Right atrium auricular region (tissue), 2 donors: Measurements from ENCODE around the gene GSK3B. TPM values are rescaled to one million over a fixed set of nuclear protein-coding genes. Genes with fewer than 3 reads are reported as not detected.

ENCODE experiments used
- DNase-seq: peaks from one replicate; pipeline ENCODE4 v3.0.0-alpha.2; 2019; ENCODE audit warnings: low spot score
- H3K27ac ChIP-seq, 2 donors: fragments of 200-600 bp; sonication (generic); 1 replicate in 1 of 2; 2 replicates in 1 of 2; pipeline ENCODE4 v1.5.1; 2016 to 2019
- H3K27me3 ChIP-seq, 2 donors: fragments of 200-600 bp; sonication (generic); one replicate each; pipeline versions ENCODE4 v1.5.1 to v1.6.0; 2017 to 2019
- H3K36me3 ChIP-seq: fragments of 200-600 bp; sonication (generic); one replicate; pipeline ENCODE4 v1.5.1; 2016
- H3K4me1 ChIP-seq, 2 donors: fragments of 200-600 bp; sonication (generic); one replicate each; pipeline versions ENCODE4 v1.5.1 to v1.6.0; 2017 to 2019
- H3K4me3 ChIP-seq, 2 donors: fragments of 200-600 bp; sonication (generic); 1 replicate in 1 of 2; 2 replicates in 1 of 2; pipeline ENCODE4 v1.5.1; 2017 to 2019; ENCODE audit warnings: mild to moderate bottlenecking in 1 of 2, moderate library complexity in 1 of 2
- H3K9me3 ChIP-seq, 2 donors: fragments of 200-600 bp; sonication (generic); one replicate each; pipeline ENCODE4 v1.5.1; 2019
- total RNA-seq, 2 donors: library from RNA; depleted of rRNA; stranded (reverse); fragments of >200 nt; gene quantifications; one replicate each; pipeline ENCODE4 v1.1.0, GENCODE V29; 2016
- TF ChIP-seq, protein P1 (sequence below), 2 donors: fragments of 200-600 bp; sonication (generic); IDR thresholded peaks; one replicate each; pipeline ENCODE4 v1.5.1; 2019; ENCODE audit warnings: antibody characterized with exemption in 2 of 2

Gene GSK3B
- total RNA-seq, 2 donors from 2014 or later, result 31.3 to 42.0 TPM

DNA sequence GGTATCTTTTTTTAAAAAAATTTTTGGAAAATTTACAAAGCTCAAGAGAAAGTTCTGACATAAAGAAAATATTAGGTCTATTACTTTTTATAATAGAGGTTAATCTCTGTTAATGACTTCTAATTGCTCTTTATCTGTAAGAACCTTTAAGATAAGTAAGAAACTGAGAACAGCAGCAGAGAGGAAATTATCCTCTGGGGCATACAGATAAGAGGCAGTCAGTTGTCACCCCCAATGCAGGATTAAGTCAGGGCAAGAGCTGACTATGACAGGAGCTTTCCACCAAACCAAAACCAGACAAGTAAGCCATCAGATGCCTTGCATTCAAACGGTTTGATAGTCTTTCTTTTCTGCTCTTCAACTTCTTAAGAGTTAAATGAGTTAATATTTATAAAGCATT is 149.0 kb downstream of the GSK3B start:
- no peaks in the 10 kb centered on the region for H3K27me3 ChIP-seq
- no peak for DNase-seq
- no peaks in the 10 kb centered on the region for H3K9me3 ChIP-seq
- H3K4me1 ChIP-seq, result peaks cover 0 to 1% of the 10 kb centered on the region in 2 donors
- no peak overlapping the region for H3K4me3 ChIP-seq
- H3K27ac ChIP-seq, result no peak overlapping the region
- H3K36me3 ChIP-seq, result no peaks in the 10 kb centered on the region
- TF ChIP-seq, protein P1, sequence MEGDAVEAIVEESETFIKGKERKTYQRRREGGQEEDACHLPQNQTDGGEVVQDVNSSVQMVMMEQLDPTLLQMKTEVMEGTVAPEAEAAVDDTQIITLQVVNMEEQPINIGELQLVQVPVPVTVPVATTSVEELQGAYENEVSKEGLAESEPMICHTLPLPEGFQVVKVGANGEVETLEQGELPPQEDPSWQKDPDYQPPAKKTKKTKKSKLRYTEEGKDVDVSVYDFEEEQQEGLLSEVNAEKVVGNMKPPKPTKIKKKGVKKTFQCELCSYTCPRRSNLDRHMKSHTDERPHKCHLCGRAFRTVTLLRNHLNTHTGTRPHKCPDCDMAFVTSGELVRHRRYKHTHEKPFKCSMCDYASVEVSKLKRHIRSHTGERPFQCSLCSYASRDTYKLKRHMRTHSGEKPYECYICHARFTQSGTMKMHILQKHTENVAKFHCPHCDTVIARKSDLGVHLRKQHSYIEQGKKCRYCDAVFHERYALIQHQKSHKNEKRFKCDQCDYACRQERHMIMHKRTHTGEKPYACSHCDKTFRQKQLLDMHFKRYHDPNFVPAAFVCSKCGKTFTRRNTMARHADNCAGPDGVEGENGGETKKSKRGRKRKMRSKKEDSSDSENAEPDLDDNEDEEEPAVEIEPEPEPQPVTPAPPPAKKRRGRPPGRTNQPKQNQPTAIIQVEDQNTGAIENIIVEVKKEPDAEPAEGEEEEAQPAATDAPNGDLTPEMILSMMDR (IDR thresholded peaks at IDR 0.05), result no peak

DNA sequence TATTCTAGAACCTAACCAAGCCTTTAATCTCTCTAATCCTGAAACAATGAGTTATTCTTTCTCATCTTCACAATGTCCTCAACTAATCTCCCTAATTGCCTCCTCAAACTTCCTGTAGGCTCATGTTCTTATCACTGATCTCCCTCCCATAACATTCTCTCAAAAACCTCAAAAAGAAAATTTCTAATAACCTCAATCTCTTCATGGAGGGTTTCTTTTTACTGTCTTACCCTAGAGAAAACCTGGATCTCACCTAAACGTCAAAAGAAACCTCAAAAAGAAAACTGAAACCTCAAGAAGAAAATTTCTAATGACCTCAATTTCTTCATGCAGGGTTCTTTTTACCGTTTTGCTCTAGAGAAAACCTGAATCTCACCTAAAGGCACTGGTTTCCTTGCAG is 150.2 kb downstream of the GSK3B start:
- no peaks in the 10 kb centered on the region for H3K27me3 ChIP-seq
- H3K27ac ChIP-seq, result no peak overlapping the region
- H3K4me3 ChIP-seq, result no peak overlapping the region
- no peaks in the 10 kb centered on the region for H3K36me3 ChIP-seq
- H3K4me1 ChIP-seq, result no peaks in the 10 kb centered on the region
- no peak for DNase-seq
- TF ChIP-seq, protein P1 (IDR thresholded peaks at IDR 0.05), result no peak
- H3K9me3 ChIP-seq, result no peaks in the 10 kb centered on the region

DNA sequence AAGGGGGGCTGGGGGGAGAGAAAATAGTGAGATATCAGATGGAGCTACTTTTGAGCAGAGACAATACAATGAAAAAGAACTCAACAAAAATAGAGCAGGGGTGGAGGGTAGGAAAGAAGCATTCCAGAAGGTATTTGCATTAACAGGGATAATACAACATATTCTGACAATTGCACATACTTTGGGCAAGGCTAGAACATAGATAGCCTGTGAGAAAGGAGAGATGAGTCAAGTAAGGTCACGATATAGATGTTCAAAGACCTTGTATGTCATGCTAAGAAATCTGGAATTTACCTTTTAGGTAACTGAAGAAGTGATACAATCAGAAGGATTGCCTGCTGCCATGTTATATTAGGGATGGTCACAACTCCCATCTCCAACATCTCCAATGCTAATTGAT is 155.2 kb downstream of the GSK3B start:
- DNase-seq, result no peak
- Histone ChIP-seq H3K27me3 (no peaks in the 10 kb centered on the region), H3K9me3 (peaks cover 0 to 7% of the 10 kb centered on the region in 2 donors), H3K4me3 (no peak overlapping the region), H3K4me1 (no peaks in the 10 kb centered on the region), H3K36me3 (no peaks in the 10 kb centered on the region), H3K27ac (no peak overlapping the region)
- TF ChIP-seq, protein P1 (IDR thresholded peaks at IDR 0.05), result no peak

DNA sequence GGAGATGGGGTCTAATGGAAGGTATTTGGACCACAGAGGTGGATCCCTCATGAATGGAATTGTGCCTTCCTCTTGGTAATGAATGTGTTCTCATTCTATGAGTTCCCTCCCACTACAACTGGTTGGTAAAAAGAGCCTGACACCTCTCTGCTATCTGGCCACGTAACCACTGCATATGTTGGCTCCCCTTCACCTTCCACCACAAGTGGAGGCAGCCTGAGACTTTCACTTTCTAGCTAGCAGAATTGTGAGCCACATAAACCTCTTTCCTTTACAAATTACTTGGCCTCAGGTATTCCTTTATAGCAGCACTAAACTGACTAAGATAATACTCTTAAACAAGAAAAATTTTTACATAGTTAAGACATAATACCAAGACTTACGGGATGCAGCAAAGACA is 157.0 kb downstream of the GSK3B start:
- DNase-seq, result no peak
- Histone ChIP-seq H3K36me3 (no peaks in the 10 kb centered on the region), H3K27ac (no peak overlapping the region), H3K4me3 (no peak overlapping the region), H3K9me3 (peaks cover 0 to 7% of the 10 kb centered on the region in 2 donors), H3K4me1 (no peaks in the 10 kb centered on the region), H3K27me3 (no peaks in the 10 kb centered on the region)
- TF ChIP-seq, protein P1 (IDR thresholded peaks at IDR 0.05), result no peak

DNA sequence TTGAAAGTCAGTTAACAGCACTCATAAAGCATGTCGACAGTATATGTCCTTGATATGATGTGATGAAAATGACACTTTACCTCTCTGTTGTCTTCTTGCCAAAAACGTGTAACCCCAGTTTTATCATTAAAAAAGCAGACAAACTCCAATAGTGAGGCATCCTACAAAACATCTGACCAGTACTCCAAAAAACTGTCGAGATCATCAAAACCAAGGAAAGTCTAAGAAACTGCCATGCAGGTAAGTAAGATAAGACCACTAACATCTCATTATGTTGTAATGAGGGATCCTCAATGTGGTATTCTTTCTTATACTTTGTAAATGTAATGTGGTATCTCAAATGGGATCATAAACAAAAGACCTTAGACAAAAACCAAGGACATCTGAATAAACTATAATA is 160.0 kb downstream of the GSK3B start:
- TF ChIP-seq, protein P1 (IDR thresholded peaks at IDR 0.05), result no peak
- peaks cover 0 to 7% of the 10 kb centered on the region in 2 donors for H3K9me3 ChIP-seq

DNA sequence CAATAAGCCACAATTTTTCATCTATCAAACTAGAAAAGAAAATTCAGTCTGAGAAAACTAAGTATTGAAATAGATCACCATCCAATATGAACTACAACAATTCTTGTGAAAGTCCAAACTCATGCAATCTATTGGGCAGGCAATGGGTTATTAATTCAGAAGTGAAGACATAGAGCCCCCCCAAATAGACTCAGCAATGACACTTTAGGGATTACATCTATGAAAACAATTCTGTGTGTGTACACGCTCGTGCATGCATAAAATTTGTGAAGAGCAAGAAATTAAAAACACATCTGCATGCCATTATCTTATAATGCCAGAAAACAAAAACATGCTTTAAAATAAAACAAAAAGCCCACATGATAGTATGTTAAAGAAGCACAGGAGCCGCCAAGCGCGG is 161.0 kb downstream of the GSK3B start:
- Histone ChIP-seq H3K27ac (no peak overlapping the region), H3K27me3 (no peaks in the 10 kb centered on the region), H3K4me3 (no peak overlapping the region), H3K36me3 (no peaks in the 10 kb centered on the region), H3K9me3 (peaks cover 0 to 7% of the 10 kb centered on the region in 2 donors), H3K4me1 (no peaks in the 10 kb centered on the region)
- no peak for DNase-seq
- TF ChIP-seq, protein P1 (IDR thresholded peaks at IDR 0.05), result no peak

More for the DNA sequence above, 160.0 kb downstream of the GSK3B start:
- no peak for DNase-seq
- Histone ChIP-seq H3K4me1 (no peaks in the 10 kb centered on the region), H3K4me3 (no peak overlapping the region), H3K27me3 (no peaks in the 10 kb centered on the region), H3K27ac (no peak overlapping the region), H3K36me3 (no peaks in the 10 kb centered on the region)
